T-helper 1 cell treated with Interleukin-12 subunit alpha and Interleukin-12 subunit beta and Interleukin-4 antibody, amounts not matched to agents 30 ng/mL and 1 ng/mL, for 36 hours (primary cell): ENCODE data around the gene ERC1. TPM values are rescaled to one million over a fixed set of nuclear protein-coding genes. Genes with fewer than 3 reads are reported as not detected.

ENCODE experiments used
- intact Hi-C: fragments of 100-400 bp; cut with micrococcal nuclease; formaldehyde crosslinking; loops from one replicate; pipeline ENCODE4 v1.15.1; 2024
- total RNA-seq: library from RNA; stranded (reverse); gene quantifications from 2 replicates; pipeline ENCODE4 v1.2.3, GENCODE V29; 2022

Gene ERC1
- total RNA-seq, 1 donor from 2014 or later, result 37.8 TPM

DNA sequence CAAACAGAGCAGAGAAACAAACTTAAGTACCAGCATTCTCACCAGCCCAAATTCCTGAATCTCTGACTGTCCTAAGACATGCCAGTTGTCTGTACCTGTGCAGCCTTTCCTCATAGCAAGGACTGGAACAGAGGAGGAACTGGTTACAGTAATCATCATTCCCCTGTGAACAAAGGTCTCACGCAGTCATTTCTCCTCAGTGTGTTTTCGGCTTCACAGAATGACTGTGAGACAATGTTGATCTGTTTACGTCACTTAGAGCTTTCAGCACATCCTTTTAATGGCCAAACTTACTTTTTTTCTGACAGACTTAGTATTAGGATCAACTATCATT lies 434.3 kb downstream of the ERC1 start:
- intact Hi-C loops, result no loop called here

DNA sequence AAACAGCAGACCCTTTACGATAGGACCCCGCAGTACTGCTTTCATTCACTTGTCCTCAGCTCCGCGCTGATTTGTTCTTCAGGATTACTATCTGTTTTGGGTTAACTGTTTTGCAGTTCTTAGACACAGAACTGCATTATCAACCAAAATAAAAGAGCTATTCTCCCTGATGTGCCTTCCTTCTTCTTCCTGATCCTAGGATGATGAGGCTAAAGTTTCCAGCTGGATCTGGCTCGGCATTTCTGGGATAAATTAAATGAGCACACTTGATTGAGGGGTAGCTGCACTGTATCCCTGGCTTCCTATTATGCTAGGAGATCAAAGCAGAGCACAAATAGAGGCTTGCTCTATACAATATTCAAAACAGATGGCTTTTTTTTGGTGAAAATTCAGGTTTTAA lies 437.6 kb downstream of the ERC1 start:
- intact Hi-C loops, result no loop called here

DNA sequence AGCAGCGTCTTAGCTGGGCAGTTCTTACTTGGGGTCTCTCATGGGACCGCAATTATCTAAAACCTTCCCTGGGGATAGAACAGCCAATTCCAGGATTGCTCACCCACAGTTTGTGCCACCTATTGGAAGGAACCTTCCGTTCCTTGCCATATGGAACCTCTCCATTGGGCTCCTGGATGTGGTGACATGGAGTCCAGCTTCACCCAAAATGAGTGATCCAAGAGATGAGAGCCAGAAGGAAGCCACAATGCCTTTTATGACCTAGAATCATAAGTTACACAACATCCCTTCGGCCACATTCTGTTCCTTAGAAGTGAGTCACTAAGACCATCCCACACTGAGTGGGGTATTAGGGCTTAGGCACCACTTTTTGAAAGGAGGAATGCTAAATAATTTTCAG lies 439.0 kb downstream of the ERC1 start:
- intact Hi-C loops, result no loop called here

DNA sequence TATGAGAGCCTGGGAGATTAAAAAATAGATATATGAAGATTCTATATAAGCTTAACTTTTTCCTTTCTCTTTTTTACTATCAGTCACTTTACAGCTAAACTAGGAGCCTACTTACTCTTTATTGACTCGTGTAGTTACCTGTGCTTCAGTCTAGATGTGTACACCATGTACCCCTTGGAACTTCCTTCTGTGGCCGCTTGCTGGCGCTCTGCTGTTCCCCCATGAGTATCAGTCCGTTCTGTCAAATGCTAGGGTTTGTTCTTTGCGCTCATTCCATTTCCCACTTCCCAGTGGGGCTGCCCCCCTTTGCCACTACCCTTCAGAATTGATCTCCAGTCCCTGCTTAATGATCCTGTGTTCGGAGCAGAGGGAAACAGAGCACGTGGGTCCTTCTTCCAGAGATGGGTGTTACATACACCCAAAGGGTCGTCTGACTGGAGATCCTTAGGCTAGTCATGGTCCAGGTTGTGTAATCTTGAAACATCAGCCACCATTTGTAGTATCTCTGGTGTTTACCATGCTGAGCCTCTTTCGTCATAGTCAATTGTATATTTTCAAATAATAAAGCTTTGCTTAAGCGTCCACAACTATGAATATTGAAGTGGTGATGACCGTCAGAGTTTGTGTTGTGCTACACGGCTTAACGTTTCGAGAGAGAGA lies 443.4 kb downstream of the ERC1 start:
- intact Hi-C loops, result no loop called here

DNA sequence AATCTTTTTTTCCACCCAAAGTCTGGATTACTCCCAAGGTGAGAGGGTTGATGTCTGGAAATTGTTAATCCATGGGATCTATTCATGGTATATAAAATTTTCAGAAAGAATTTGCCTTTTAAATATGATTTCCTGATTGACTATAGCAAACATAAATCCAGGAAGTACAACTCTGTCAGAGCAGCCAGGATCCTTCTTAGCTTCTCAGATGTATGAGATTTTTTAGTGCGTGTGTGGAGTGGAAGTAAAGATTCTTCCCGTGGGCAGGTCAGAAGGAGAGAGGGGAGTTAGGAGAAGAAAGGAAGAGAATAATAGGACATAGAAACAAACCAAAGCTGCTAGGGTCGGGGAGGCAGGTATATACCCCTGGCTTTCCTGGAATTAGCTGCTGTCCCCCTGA lies 444.0 kb downstream of the ERC1 start:
- intact Hi-C loops, result no loop called here

DNA sequence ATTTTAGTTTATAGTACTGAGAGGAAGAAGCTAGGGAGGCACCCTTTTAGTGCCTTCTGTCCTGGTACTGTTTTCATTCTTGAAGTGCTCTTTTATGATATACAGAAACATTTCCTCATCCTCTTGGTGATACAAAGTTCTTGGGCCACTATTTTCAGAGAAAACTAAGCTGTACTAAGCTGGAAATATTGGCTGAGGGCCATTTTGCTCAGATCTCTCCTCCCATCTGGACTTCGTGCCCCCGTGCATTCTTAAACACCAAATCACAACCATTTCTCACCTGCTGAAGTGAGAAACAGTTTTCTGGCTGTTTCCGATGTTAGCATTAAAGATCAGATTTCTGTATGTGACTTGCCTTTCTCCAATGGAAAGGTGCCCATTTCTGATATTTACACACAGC lies 444.4 kb downstream of the ERC1 start:
- intact Hi-C loops, result no loop called here

DNA sequence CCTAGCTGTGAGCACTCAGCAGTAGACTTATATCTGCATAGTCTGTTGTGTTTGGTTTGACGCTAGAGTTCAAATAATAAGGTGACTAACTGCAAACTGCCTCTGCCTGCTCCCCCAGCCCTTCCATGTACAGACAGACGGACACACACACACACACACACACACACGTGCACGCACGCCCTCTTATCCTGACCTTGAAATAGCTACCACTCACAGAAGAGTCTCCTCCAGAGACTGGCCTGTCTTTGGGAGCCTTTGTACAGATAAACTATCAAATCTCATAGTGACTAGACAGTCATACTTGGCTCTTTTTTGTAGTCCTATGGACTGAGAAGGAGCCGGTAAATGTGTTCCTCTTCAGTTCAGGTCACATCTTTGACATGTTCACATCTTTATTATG lies 445.0 kb downstream of the ERC1 start:
- intact Hi-C loops, result no loop called here

DNA sequence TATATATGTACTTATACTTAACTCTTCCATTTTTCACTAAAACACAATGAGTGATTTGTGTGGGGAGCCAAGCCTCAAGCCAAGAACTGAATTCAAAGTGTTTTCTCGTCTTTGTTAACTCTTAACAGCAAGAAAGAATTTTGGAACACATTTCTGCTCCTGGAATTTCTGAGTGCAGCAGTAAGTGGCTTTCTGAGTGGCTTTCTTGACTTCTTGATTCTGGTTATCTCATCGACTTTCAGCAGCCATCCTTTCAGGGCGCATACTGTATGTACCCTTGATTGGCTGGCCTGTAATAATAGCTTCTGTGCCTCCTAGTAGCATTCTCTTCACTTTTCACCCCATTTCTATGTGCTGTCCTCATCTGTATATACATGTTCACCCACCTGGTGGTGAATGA lies 446.0 kb downstream of the ERC1 start:
- intact Hi-C loops, result no loop called here

DNA sequence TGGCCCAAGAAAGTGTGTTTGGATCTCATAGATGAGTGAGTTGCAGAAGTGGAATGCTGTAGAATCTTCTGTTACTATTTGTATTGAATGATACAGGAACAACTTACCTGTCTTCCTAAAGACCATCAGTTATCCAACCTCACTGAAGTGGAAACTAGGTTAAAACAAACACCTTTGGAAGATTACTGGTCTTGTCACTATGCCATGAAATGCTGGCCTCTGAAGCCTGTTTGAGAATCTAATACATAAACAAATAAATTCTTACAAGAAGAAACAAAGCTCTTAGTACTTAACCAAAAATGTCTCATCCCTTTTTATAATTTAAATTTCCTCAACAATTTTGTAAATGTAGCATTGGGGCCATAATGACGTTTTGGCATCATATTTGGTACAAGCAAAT lies 448.2 kb downstream of the ERC1 start:
- intact Hi-C loops, result no loop called here

DNA sequence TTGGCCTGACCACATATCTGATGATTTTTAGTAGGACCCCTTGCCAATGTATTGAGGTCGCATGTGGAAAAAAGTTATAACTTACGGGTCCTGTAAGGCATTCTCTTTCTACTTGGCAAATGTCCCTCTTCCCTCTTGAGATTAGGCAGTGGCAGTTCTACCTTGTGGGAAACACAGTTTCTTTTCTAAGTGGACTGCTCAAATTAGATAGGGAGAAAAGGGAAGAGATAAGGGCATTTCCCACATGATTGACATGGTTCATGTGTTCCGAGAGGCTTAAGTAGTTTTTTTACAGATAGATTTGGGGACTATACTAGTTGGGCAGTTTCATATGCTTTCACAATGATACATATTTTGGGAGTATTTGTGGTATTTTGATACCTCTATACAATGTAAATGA lies 448.7 kb downstream of the ERC1 start:
- intact Hi-C loops, result no loop called here

DNA sequence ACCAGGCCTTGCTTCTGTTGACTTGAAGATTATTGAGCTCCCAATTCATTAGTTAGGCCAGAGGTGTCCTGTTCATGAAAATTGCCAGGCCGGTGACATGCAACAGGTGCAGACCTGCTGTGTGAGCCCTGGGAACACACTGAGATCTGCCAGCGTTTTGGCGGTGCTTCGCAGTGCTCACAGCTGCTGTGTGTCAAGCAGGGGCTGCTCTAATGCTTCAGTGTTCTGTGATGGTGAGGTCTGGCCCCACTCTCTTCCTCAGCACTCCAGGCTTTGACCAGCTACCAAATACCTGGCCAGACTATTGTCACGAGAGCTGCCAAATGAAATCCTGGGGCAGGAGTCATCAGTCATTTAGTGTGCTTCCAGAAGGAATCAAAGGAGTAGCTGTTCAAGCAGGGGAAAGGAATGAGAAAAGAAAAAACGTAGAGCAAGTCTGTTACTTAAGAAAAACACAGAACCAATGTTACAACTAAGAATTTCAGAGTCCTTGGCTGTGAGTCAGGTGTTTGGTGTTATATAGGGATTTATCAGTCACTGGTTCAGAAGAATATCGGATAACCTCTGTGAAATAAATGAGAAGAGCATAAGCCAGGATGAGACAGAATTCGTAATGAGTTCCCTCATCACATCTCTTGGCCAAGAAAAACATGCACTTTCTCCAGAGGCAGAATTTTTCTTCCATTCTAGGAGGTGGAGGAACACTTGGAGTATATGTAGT lies 452.6 kb downstream of the ERC1 start:
- intact Hi-C loops, result no loop called here

DNA sequence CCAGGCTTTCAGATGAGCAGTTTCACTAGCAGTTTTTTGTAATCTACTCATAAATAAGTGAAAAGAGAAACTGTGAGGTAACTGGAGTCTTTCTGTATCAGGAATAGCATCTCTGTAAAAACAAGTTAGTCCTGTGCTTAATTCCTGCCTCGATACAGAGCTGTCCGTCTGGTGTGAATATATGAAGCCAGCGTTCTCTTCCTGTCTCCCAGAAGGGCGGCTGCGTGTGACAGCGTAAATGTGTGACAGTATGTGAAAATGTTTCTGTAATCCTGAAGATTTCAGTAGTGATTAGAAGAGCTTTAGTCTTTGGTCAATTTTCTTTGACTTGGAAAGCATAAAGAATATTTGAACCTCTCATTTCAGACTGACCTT lies 453.1 kb downstream of the ERC1 start:
- intact Hi-C loops, result no loop called here

DNA sequence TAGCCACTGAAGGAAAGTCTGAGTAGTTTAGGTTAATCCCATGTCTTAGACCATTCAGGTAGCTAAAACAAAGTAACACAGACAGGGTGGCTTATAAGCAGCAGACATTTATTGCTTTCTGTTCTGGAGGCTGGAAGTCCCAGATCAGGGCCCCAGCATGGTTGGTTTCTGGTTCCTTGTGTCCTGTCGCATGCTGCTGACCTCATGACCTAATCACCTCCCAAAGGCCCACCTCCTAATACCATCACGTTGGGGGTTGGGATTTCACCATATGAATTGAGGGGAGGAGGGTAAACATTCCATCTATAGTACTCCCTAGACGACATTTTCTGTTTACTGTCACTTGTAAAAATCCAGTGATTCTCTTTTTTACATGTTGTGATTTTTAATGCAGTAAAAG lies 454.8 kb downstream of the ERC1 start:
- intact Hi-C loops, result no loop called here

DNA sequence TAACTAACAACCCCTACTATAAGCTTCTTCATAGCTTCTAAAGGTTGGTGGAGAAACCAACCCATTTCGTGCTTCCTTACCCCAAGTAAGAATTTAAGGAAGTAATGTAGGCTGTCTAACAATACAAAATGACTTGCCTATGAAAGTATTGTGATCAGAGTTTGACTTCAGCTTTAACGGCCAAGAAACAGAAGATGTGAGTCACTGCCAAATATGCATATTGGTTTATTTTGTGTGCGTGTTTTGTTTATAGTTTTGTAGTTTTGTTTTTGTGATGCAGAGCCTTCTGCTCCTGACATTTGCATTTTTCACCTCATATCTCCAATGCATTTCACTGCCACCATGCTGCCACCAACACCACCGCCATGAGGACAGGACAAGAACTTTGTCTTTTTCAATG lies 457.3 kb downstream of the ERC1 start:
- intact Hi-C loops, result no loop called here

DNA sequence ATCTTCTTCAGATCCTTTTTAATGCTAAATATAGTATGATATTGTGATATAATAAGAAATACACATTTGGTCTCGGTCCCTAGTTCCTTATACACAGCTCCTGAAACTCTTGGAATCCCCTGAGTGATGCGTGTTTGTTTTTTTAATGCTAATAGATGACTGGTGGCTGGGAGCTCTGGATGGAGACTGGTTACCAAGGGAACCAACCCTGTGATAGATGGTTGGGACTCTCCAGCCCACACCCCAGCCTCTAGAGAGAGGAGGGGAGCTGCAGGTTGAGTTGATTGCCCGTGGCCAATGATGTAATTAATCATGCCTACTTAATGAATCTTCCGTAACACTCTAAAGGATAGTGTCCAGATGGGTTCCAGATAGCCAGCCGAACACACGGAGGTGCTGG lies 462.8 kb downstream of the ERC1 start:
- intact Hi-C loops, result no loop called here

DNA sequence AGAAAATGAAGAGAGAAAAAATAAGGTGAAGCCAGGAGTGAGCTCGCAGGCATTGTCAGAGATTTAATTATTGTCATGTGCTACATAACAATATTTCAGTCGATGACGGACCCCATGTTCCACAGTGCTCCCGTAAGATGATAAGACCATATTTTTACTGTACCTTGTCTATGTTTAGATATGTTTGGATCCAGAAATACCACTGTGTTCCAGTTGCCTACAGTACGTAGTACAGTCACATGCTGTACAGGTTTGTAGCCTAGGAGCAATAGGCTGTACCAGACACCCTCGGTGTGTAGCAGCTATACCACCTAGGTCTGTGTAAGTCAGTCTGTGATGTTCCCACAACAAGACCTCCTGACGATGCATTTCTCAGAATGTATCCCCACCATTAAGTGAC lies 465.9 kb downstream of the ERC1 start:
- intact Hi-C loops, result no loop called here

DNA sequence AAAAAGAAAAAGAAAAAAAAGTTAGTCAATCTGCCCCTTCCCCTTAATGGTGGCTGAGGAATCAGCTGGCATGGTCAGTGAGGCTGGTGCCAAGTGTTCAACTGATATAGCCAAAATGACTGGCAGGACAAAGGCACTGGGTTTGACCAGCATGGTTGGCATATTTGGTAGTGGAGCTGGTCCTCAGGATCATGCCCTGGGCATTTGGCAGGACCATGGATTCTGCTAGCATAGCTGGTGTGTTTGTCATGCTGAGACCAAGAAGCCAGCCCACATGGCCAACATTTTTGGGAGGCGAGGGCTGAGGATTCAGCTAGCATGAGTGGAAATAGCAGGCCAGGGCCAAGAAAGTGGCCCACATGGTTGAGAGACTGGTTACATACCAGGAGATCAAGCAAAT lies 466.9 kb downstream of the ERC1 start:
- intact Hi-C loops, result no loop called here

DNA sequence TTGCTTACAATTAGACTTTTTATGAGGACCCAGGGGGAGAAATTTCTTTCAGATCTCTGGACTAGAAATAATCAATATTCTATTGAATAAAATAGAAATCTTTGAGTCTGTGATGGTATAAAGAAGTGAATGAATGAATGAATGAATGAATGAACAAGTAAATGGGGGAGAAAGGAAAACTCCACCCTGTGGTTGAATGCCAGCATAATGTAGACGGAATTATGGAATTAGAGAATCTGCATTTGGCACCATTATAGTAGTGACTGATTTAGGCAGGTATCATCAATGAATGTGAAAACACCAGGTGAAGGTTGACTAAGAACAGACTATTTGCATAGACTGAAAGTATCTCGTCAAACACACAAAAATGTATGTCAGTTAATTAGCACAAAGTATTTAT lies 468.3 kb downstream of the ERC1 start:
- intact Hi-C loops, result no loop called here

DNA sequence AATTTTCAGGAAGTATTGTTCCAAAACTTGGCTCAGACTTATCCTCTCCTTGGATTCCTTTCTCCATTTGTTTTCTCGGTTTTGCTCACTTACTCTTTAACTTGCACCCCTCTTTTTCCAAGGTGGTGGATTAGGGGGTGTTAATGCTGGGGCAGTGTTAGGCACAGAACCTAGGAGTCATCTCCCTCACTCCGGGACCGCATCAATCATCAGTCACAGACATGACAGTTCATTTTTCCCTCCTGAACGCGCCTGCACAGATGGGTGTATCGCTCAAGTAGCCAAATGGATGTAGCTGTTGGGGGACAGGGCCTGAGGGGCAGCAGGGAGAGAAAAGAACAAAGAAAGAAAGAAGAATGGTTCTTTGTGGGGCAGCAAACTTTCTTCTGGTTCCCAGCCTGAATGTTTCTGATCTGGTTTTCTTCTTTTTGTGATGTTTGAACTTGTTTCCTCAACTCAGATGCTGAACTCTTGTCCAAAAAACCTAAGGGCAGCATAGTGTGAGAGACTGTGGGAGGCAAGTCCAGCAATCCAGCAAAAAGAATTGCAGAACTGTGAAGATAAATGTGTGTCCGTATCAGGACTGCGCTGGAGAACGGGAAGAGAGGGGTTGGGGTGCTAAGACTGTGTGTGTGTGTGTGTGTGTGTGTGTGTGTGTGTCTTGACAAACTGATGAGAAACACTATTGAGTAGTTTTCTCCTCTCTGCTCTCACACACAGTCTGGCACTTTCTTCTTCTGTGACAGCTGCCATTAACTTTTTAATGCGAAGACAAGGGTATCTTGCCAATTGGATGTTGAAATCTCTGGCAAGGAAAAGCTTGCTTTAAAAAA lies 472.3 kb downstream of the ERC1 start:
- intact Hi-C loops, result no loop called here

DNA sequence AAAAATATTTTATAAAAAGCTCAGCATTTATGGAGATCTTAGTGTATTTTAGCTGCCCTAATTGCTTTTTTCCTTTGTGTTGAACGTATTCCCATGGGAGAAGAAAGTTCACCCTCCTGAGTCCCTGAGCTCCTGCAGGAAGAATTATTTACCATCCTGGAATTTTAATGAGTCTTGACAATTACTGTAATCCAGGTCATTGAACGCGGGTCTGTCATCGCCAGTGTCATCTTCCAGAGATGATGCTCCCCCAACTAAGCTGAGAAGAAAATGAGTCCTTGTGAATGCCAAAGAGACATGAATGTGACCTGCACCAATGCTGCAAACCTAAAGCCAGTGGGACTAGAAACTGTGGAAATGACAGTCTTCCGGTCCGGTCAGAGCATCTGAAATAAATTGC lies 473.9 kb downstream of the ERC1 start:
- intact Hi-C loops, result no loop called here

DNA sequence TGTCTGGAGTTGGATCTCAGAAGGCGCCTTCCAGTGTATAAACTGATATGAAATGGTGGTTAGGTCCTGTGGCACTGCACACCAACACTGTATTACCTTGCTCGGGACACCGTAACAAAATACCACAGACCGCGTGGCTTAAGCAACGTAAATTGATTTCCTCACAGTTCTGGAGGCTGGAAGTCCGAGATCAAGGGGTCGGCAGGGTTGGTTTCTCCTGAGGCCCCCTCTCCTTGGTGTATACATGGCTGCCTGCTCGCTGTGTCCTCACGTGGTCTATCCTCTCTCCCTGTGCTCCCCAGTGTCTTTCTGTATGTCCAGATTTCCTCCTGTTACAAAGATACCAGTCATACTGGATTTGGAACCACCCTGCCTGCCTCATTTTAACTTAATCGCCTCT lies 475.0 kb downstream of the ERC1 start:
- intact Hi-C loops, result no loop called here

DNA sequence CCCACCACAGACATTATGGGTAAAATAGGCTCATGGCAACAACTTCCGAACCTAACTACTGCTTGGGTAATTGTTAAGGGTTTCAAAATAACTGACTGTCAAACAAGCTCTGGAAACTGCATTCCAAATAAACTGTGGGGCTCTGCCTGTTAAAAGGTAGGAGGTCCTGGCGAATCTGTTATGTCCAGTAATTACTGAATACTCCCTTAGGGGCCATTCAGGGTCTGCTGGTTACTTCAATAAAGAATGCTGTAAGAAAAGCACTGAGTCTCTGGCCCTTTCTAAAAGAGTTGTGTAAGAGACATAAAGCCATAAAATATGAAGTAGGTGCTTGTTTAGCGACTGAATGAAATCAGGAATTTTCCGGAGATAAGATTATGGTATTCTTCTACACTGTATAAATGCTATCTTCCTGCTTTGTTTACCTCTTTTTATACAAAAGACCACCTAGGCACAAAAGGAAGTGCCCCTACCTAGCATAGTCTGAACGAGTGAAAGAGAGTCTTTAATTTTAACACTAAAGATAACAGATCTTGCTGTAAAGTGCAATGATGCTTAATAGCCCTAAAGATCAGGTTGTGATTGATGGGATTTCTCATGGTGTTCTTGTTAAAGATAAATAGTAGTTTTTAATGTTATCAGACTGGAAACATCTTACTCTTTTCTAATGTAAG lies 475.6 kb downstream of the ERC1 start:
- intact Hi-C loops, result no loop called here
